ENCODE measurements around the gene KIAA0586.

DNA sequence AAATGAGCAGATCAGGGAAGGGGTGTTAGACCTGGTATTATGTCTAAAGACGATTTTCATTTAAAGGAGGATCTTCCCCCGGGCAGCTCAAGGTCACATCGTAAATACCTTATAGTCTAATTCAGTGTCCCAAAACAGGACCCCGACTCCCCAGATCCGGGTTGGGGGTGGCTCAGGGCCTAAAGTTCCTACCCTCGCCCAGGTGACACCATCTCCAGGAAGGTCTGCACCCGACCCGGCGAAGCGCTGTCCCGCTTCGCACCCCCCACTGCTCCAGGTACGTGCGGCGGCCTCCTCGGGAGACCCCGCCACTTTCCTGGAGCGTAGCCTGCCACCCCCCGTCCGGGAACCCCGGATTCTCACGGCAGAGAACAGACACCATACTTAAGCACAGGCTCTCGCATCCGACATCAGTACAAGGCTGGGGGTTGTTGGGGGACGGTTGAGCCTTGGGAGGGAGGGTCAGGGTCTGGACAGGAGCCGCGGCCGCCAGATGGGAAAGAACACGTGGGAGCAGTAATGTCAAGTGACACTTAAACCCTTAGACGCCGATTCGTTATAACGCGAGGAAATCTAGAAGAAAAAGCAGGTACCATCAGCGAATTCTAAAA lies 744 bp upstream of the KIAA0586 start:
- TF ChIP-seq RAD21 (IDR thresholded peaks at IDR 0.05; ENCODE audit: low read length): no peak
- no peak for TF ChIP-seq GABPA (IDR thresholded peaks at IDR 0.05; ENCODE audit: low read depth)
- TF ChIP-seq, protein P1, sequence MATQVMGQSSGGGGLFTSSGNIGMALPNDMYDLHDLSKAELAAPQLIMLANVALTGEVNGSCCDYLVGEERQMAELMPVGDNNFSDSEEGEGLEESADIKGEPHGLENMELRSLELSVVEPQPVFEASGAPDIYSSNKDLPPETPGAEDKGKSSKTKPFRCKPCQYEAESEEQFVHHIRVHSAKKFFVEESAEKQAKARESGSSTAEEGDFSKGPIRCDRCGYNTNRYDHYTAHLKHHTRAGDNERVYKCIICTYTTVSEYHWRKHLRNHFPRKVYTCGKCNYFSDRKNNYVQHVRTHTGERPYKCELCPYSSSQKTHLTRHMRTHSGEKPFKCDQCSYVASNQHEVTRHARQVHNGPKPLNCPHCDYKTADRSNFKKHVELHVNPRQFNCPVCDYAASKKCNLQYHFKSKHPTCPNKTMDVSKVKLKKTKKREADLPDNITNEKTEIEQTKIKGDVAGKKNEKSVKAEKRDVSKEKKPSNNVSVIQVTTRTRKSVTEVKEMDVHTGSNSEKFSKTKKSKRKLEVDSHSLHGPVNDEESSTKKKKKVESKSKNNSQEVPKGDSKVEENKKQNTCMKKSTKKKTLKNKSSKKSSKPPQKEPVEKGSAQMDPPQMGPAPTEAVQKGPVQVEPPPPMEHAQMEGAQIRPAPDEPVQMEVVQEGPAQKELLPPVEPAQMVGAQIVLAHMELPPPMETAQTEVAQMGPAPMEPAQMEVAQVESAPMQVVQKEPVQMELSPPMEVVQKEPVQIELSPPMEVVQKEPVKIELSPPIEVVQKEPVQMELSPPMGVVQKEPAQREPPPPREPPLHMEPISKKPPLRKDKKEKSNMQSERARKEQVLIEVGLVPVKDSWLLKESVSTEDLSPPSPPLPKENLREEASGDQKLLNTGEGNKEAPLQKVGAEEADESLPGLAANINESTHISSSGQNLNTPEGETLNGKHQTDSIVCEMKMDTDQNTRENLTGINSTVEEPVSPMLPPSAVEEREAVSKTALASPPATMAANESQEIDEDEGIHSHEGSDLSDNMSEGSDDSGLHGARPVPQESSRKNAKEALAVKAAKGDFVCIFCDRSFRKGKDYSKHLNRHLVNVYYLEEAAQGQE (IDR thresholded peaks at IDR 0.05; ENCODE audit: low read depth, low read length): no peak
- no peak for TF ChIP-seq EZH2phosphoT487 (IDR thresholded peaks at IDR 0.05; ENCODE audit: borderline replicate concordance, low read depth)
- TF ChIP-seq, protein P2, sequence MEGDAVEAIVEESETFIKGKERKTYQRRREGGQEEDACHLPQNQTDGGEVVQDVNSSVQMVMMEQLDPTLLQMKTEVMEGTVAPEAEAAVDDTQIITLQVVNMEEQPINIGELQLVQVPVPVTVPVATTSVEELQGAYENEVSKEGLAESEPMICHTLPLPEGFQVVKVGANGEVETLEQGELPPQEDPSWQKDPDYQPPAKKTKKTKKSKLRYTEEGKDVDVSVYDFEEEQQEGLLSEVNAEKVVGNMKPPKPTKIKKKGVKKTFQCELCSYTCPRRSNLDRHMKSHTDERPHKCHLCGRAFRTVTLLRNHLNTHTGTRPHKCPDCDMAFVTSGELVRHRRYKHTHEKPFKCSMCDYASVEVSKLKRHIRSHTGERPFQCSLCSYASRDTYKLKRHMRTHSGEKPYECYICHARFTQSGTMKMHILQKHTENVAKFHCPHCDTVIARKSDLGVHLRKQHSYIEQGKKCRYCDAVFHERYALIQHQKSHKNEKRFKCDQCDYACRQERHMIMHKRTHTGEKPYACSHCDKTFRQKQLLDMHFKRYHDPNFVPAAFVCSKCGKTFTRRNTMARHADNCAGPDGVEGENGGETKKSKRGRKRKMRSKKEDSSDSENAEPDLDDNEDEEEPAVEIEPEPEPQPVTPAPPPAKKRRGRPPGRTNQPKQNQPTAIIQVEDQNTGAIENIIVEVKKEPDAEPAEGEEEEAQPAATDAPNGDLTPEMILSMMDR (IDR thresholded peaks at IDR 0.05): no peak
